ENCODE measurements around the gene CTDSP1.

Gene CTDSP1, protein sequence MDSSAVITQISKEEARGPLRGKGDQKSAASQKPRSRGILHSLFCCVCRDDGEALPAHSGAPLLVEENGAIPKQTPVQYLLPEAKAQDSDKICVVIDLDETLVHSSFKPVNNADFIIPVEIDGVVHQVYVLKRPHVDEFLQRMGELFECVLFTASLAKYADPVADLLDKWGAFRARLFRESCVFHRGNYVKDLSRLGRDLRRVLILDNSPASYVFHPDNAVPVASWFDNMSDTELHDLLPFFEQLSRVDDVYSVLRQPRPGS

DNA sequence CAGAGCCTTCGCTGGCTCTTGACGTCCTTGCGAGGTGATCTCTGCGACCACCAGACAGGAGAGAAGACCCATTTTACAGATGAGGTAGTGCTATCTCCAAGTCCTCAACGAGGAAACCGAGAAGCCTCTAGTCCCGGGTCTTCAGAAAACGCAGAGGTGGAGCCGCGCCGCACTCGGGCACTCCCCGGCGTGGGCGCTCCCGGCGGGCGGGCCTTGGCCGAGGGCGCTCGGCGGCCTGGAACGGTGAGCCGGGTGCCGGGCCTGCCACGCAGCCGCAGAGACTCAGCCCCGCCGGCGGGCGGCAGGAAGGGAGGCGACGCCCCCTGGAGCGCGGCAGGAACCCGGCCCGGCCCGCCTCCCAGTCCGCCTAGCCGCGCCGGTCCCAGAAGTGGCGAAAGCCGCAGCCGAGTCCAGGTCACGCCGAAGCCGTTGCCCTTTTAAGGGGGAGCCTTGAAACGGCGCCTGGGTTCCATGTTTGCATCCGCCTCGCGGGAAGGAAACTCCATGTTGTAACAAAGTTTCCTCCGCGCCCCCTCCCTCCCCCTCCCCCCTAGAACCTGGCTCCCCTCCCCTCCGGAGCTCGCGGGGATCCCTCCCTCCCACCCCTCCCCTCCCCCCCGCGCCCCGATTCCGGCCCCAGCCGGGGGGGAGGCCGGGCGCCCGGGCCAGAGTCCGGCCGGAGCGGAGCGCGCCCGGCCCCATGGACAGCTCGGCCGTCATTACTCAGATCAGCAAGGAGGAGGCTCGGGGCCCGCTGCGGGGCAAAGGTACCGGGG is at the start of gene CTDSP1:
Gene CTDSP1 (plus strand): TSS at position 478 of the 776 bp plus-strand sequence. CDS start 223 bp downstream, at position 701.
- peak; percentile 99 for DNase-seq

DNA sequence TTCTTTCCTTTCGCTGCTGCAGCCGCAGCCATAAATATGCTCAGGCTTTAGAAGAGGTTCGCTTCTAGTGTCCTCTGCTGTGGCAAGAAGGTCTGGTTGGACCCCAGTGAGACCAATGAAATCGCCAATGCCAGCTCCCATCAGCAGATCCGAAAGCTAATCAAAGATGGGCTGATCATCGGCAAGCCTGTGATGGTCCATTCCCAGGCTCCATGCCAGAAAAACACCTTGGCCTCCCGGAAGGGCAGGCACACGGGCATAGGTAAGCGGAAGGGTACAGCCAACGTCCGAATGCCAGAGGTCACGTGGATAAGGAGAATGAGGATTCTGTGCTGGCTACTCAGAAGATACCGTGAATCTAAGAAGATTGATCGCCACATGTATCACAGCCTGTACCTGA is 45.6 kb upstream of the CTDSP1 start:
- no peak for DNase-seq

DNA sequence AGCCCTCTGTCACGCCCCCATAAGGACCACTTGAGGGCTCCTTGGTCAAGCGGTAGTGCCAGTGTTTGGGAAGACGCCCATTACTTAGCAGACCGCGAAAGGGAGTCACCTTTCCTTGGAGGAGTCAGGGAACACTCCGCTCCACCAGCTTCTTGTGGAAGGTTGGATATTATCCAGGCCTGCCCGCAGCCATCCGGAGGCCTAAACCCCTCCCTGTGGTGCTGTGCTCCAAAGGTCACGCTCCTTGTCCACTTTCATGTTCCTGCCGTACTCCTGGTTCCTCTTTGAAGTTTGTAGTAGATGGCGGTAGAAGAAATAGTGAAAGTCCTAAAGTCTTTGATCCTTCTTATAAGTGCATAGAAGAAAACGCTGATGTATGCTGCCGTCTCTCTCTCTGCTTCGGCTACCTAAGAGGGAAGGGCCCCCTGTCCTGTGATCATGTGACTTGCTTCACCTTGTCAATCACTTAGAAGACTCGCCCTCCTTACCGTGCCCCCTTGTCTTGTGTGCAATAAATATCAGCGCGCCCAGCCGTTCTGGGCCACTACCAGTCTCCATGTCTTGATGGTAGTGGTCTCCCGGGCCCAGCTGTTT is 44.7 kb upstream of the CTDSP1 start:
- DNase-seq = no peak

DNA sequence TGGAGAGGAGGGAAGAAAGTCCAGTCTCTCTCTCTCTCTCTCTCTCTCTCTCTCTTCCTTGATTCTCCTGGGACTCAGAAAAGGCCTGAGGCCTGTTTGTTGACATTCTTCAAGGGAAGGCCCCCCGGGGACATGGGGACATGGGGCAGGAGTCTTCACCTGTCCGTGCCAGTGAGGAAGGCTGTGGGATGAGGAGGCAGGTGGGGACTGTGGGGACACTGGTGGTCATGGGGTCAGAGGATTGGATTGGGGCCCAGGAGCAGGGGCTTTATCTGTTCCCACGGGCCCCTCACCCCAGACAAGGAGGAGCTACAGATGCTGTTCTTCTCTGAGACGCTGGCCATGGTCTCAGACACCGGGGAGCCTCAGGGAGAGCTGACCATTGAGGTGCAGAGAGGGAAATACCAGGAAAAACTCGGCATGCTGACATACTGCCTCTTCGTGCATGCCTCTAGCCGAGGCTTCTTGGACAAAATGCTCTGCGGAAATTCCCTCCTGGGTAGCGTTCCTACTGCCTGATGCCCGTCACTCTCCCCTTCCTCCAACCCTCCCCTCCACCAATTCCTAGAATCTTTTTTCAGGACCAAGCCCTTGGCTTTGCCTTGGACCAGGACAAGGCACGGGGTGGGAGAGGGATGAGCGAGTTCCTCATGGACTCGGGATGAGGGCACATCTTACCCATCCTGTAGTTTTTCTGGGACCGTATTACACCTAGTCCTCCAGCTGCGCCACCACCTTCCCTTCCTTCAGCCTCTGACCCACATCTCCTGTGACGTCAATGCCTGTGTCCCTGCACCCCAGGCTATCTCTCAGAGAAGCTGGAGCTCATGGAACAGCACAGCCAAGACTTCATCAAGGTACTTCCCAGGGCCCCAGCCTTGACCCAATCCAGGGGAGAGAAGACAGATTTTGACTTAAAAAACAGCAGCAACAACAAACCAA is 42.2 kb upstream of the CTDSP1 start:
- DNase-seq = no peak

DNA sequence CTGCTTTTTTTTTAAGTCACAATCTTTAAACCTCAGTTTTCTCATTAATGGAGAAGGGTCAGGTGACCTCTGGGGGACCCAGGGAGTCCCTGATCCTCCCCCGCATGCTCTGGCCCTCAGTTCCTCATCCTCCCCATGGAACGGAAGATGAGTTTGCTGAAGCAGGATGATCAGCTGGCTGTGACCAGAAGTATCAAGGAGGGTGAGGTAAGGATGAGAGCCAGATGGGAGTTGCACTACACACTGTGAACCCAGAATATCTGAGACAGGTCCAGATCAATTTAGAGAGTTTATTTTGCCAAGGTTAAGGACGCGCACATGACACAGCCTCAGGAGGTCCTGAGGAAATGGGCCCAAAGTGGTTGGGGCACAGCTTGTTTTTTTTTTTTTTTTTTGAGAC is 39.2 kb upstream of the CTDSP1 start:
- no peak for DNase-seq

DNA sequence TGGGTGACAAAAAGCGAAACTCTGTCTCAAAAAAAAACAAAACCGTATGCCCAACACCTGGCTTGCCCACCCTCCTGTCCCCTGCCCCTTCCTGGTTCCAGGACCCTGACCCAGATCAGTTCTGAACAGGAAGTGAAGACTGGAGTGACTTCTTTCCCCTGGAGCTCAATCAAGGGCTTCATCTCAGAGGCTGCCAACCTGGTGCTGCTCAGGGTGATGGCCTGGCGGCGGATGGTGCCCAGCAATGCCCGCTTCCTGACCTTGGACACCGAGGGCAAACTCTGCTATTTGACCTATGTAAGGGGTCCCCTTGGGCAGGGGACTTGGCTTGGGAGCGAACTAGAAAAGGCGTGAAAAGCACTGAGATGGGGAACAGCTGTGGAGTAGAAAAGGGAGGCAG is 37.1 kb upstream of the CTDSP1 start:
- DNase-seq = no peak

DNA sequence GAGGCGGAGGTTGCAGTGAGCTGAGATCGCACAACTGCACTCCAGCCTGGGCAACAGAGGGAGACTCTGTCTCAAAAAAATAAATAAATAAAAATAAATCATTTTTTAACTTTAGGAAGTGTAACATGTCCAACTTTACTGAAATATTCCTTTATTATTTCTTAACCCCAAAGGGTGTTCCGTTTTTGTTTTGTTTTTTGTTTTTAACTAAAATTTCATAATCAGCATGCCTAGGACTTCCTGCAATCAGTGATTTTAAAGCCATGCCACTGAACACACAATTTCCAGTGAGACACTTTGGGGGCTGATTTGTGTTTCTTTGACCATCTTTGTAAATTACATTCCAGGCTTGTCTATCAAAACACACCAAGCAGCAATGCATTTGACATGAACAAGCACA is 35.9 kb upstream of the CTDSP1 start:
- no peak for DNase-seq

DNA sequence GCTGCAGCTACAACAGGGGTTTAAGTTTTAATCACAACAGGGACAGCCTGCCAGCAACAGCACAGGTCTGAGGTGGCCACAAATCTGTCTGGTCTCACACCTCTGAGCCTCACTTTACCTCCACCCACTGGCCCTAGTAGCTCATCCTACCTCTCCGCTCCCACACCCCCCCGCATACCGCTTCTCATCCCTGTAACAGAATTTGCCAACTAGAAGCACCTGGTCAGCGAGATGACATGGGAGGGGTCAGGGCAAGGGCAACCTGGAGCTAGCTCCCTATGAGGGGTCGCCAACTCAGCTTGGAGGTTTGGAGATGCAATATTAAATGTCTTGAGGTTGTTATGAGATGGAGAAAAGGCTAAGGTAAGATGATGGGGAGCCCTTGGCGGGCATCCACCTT is 35.5 kb upstream of the CTDSP1 start:
- DNase-seq = no peak

DNA sequence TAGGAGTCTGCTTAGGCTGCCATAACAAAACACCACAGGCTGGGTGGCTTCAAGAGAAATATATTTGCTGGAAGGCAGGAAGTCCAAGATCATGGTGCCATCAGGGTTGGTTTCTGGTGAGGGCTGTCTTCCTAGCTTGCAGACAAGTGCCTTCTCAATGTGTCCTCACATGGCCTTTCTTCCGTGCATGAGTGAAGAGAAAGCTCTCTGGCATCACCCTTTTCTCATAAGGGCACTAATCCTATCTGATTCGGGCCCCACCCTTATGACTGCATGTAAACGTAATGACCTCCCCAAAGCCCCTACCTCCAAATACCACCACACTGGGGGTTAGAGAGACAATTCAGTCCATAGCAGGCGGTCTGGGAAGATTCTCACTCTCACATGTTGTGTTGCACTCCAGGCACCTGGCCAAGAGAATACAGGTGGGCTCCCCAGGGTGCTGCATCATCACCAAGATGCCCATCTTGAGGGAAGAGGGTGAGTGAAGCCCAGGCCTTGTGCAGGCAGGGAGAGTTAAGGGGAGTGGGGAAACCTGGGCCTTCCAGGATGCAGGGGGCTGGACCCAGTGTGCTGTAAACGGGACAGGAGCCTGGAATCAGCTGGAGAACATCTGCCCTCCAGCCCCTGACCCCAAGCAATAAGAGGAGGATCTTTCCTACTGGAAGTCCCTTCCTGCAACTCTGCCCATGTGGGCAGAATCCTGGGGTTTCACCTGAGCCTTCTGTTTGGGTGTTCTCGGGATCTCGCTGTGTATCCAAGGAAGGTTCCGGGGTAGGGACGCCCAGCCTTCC is 32.9 kb upstream of the CTDSP1 start:
- no peak for DNase-seq

DNA sequence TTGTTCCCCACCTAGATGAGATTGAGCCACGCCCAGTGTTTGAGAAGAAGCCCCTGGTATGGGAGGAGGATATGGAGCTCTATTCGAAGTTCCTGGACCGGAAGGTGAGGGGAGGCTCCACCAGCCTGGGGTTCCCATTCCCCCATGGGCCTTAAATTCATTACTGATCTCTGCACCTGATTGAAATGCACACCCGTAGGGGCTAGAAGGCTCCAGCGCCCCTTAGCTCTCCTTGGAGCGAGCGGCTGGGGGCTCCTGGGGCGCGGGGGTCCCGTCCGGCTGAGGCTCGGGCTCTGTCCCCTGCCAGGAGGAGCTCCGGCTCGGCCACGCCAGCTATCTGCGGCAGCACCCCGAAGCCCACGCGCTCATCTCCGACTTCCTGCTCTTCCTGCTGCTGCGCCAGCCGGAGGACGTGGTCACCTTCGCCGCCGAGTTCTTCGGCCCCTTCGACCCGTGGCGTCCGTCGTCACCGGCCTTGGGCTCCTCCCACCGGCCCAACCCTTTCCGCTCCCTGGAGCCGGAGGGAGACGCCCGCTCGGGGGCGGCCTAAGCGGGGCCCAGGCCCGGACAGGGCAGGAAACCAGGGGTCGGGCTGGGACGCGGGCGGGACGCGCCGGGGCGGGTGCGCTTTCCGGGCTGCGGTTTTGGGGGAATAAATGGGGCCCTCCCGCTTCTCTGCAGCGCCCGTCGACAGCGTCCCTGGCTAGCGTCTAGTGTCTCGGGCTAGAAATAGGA is 32.1 kb upstream of the CTDSP1 start:
- DNase-seq = peak; percentile 88

DNA sequence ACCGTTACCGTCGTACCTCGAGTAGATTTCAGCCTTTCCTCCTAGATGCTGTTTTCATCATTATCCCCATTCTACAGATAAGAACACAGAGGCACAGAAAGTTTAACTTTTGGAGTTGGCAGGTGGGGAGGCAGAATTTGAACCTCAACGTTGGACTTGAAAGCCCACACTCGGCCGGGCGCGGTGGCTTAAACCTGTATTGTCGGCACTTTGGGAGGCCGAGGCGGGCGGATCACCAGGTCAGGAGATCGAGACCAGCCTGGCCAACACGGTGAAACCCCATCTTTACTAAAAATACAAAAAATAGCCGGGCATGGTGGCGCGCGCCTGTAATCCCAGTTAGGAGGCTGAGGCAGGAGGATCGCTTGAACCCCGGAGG is 31.5 kb upstream of the CTDSP1 start:
- DNase-seq = no peak

DNA sequence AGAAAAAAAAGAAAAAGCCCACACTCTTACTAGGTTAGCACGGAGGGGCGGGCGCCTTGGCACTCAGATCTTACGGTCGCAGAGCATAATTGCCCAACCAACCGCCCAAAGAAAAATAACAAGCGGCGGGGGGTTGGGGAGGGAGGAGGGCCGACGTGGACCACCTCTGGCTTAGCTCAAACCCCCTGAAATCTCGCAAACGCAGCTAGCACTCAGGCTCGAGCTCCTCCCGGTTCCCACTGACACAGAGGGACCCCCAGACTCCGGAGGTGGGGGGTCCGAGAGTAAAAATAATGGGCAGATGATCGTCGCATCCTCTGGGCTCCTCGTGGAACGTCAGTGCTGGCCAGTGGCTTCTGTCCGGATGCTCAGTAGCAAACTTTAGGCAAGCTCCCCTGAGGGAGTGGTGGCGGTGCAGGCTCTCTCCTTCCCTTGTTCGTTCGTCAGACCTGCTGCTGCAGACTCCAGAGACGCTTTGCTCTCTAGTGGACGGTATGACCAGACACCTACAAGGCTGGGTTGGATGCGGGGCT is 31.0 kb upstream of the CTDSP1 start:
- DNase-seq = no peak

DNA sequence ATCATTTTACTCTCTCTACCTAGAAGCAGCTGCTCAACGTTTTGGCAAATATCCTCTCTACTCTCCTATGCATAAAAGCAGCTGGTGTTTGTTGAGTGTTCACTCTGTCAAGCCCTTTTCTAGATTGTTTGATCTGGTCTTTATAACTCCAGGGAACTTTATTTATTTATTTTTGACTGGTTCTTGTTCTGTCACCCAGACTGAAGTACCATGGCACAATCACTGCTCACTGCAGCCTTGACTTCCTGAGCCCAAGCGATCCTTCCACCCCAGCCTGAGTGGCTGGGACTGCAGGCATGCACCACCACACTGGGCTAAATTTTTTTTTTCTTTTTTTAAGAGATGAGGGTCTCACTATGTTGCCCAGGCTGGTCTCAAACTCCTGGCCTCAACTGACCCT is 30.3 kb upstream of the CTDSP1 start:
- no peak for DNase-seq

DNA sequence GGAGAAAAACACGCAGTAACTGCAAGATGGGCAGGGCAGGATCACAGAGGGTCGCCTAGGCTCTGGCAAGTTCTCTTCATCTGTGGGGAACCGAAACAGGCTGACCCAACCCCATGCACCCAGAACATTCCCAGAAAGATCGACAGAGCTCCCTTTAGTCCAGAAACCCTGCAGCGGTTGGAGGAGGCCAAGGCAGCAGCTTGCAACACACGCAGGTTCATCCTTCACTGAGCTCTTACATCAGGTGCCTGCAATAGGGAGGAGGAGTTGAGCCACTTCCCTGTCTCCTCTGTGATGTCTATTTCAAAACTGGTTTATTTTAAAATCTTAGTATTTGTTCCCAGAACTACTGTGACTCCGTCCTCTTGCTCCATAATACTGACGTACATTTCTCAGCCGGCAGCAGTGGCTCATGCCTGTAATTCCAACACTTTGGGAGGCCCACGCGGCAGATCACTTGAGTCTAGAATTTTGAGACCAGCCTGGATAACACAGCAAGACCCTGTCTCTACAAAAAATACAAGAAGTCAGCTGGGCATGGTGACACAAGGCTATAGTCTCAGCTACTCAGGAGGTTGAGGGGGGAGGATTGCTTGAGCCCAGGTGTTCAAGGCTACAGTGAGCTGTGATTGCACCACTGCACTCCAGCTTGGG is 29.1 kb upstream of the CTDSP1 start:
- no peak for DNase-seq

DNA sequence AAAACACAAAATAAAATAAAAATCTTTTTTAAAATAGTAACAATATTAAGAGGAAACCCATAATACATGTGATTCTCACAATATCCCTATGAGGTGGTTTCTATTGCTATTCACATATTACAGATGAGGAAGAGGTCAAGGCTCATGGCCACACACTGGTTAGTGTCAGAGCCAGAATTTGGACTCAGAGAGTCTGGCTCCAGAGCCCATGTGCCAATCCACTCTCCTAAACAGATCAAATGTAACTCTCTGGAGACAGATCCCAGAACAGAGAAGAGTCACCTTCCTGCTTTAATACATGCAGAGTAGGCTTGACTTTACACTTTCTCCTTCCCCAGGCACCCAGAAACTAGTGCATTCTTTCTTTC is 27.7 kb upstream of the CTDSP1 start:
- no peak for DNase-seq

DNA sequence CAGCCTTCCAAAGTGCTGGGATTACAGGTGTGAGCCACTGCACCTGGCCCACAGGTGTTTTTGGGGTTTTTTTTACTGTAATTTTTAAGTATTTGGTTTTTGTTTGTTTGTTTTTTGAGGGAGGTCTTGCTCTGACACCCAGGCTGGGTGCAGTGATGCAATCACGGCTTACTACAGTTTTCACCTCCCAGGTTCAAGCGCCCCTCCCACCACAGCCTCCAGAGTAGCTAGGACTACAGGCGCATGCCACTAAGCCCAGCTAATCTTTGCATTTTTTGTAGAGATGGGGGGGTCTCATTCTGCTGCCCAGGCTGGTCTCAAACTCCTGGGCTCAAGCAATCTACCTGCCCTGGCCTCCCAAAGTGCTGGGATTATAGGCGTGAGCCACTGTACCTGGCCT is 24.9 kb upstream of the CTDSP1 start:
- no peak for DNase-seq

DNA sequence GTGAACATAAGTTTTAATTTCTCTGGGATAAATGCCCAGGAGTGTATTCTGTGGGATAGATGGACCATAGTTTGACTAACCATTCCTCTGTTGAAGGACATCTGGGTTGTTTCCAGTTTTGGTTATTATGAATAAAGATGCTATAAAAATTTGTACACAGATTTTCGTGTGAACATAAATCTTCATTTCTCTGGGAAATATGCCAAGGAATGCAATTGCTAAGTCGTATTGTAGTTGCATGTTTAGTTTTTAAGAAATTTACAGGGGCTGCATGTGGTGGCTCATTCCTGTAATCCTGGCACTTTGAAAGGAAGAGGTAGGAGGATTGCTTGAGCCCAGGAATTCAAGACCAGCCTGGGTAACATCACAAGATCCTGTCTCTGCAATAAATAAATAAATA is 24.5 kb upstream of the CTDSP1 start:
- no peak for DNase-seq

DNA sequence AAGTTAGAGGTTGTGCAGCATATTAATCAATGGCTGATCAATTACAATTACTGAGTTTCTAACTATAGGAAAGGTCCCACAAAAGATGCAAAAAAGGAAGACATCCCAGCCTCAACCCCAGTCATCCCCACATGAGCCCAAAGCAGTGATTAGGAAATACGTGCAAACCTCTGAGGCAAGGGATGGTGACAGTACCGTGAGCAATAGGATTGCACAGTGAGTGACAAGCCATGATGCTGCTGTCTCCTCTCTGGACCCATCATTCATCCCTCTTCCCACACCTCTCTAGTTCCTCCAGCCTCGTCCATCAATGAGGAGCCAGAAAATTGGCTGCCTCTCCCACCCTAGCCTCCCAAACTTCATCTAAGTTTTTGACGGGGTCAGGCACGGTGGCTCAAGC is 21.6 kb upstream of the CTDSP1 start:
- no peak for DNase-seq

DNA sequence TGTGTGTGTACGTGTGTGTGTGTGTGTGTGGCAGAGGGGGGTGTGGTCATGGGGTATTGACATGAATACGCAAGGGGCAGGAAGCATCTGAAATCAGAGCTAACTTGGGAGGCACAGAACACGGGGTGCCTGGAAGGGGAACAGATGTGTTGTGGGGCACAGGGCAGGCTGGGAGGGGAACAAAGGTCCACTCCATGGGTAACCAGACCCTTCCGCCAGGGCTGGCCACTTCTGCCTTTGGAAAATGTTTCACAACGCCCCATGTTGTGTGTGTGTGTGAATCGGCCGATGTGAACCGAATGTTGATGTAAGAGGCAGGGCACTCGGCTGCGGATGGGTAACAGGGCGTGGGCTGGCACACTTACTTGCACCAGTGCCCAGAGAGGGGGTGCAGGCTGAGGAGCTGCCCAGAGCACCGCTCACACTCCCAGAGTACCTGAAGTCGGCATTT is 17.7 kb upstream of the CTDSP1 start, which contains the start of gene SLC11A1:
Gene SLC11A1 (plus strand): TSS at position 358 of the 451 bp plus-strand sequence. CDS start 96 bp downstream, outside the sequence.
- no peak for DNase-seq

DNA sequence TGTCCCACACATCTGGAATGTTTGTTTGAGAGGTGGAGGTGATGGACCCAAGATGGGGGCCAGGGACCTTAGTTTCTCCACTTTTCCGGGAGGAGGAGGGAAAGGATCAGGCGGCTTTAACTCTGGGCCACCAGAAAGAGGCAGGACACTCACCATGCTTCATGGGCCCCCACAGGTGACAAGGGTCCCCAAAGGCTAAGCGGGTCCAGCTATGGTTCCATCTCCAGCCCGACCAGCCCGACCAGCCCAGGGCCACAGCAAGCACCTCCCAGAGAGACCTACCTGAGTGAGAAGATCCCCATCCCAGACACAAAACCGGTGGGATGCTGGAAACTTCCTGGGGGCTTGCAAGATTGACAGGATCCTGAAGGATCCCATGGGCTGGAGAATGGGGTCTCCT is 16.9 kb upstream of the CTDSP1 start:
- no peak for DNase-seq
